HuH-7.5 (cell line): ENCODE data around the gene MCEMP1.
"Not testable (repeated sequence)": the region's sequence is repeated elsewhere in the genome, so short reads cannot be mapped to it uniquely, and the experiment has no call there.

Experiments used
- DNase-seq: peaks from one replicate; pipeline ENCODE4 v3.0.0; 2011; ENCODE audit warnings: low spot score

MCEMP1 gene

DNA sequence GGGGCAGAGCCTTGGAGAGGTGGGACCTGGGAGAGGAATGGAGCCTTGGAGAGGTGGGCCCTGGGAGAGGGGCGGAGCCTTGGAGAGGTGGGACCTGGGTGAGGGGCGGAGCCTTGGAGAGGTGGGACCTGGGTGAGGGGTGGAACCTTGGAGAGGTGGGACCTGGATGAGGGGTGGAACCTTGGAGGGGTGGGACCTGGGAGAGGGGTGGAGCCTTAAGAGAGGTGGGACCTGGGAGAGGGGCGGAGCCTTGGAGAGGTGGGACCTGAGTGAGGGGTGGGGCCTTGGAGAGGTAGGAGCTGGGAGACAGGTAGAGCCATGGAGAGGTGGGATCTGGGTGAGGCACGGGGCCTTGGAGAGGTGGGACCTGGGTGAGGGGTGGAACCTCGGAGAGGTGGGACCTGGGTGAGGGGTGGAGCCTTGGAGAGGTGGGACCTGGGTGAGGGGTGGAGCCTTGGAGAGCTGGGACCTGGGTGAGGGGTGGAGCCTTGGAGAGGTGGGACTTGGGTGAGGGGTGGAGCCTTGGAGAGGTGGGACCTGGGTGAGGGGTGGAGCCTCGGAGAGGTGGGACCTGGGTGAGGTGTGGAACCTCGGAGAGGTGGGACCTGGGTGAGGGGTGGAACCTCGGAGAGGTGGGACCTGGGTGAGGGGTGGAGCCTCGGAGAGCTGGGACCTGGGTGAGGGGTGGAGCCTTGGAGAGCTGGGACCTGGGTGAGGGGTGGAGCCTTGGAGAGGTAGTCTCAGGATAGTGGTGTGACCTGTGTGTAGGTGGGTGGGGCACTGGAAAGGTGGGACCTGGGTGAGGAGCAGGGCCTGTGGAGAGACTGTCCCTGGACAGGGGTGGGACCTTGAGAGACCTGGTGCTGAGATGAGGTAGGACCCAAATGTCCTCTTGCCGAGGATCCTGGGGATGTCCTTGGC lies 33.0 kb upstream of the MCEMP1 start:
- DNase-seq: not testable (repeated sequence)

DNA sequence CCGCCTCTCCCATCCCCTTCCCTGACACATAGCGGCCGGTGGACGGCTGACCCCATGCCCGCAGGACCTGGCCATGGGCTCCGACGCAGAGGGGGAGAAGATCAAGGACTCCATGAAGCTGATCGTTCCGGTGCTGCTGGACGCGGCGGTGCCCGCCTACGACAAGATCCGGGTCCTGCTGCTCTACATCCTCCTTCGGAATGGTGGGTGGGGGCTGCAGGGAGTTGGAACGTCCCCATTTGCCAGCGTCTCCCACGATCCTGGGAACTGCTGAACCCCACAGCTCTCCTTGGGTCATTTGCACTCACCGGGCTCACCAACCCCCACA lies 32.4 kb upstream of the MCEMP1 start:
- DNase-seq: no peak

DNA sequence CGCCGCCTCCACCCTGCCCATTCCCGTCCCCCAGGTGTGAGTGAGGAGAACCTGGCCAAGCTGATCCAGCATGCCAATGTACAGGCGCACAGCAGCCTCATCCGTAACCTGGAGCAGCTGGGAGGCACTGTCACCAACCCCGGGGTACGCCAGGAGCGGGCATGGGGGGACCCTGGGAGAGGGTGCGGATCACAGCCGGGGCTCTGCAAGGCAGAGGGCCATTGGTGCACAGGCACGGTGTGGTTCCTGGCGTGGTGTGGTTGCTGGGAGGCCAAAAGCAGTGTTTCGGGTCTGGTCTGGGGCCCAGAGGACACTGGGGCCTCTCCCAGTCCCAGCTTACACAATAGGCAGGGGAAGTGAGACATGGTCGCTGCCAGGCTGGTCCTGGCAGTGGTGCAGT lies 31.7 kb upstream of the MCEMP1 start:
- DNase-seq: no peak

DNA sequence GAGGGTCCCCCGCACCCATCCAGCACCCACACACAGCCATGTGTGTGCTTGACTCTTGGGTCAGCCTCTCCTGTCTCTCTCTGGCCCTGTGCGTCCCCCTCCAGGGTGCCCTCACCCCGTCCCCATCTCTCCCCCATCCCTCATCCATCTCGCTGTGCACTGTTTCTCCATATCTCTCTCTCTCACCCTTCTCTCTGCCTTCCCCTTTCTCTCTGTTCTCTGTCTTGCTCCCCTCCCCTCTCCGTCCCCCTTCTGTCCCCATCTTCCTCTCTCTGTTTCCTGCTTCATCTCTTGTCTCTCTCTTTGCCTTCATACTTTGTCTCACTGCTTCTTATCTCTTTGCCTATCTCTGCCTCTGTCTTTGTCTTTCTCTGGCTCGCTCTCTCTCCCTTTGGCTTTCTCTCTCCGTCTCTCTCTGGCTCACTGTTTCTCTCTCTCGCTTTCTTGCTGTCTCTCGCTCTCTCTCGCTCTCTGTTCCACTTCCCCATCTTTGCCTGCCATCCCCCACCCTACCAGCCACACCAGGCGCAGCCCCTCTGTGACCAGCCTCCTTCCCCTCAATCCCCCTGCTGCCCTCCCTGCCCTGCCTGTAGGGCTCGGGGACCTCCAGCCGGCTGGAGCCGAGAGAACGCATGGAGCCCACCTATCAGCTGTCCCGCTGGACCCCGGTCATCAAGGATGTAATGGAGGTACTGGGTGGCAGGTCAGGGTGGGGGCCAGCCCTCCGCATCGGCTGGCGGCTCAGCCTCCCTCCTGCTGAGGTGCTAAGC lies 31.0 kb upstream of the MCEMP1 start:
- no peak for DNase-seq

DNA sequence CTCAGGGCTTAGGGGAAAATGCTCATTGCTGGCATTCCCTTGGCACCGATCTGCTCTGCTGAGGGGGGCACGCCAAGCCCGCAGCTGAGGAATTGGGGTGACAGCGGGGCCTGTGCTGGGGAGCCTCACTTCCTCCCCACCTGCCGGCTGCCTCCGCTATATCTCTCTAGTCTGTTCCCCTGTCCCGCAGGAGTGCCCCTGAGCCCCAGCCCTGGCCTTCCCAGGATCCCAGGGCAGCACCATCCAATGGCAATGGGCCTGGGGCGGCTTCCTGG lies 30.5 kb upstream of the MCEMP1 start:
- DNase-seq: no peak

DNA sequence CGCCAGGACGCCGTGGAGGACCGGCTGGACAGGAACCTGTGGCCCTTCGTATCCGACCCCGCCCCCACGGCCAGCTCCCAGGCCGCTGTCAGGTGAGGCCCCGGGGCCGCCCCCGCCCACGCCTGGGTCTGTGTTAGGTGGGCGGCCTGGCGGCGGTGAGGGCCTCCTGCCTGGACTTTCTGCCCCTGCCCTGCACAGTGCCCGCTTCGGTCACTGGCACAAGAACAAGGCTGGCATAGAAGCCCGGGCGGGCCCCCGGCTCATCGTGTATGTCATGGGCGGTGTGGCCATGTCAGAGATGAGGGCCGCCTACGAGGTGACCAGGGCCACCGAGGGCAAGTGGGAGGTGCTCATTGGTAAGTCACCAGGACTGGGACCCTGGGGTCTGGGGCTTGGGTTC lies 29.7 kb upstream of the MCEMP1 start:
- DNase-seq: no peak

DNA sequence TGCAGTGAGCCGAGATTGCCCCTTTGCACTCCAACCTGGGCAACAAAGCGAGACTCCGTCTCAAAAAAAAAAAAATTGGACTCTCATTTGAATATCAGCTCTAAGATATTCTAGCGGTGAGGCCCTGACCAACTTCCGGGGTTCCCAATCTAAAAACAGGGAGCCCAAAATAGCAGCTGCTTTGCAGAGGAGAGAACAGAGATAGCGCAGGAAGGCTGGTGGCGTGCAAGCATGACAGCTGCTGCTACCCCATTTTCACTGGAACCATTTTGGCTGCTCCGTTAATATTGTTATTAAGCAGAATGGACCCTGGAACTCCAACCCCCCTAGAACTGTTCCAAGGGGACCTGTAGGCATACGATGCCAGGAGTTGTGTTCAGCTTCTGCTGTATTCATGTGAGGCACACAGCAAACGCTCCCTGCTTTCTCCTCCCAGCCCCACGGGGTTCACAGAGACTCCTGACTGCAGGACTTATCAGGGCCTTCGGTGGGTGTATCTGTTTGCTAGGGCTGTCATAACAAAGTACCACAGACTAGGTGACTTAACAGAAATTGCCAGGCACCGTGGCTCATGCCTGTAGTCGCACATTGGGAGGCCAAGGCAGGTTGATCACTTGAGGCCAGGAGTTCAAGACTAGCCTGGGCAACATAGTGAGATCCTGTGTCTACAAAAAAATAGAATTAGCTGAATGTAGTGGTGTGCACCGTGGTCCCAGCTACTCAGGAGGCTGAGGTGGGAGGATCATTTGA lies 28.4 kb upstream of the MCEMP1 start:
- no peak for DNase-seq

DNA sequence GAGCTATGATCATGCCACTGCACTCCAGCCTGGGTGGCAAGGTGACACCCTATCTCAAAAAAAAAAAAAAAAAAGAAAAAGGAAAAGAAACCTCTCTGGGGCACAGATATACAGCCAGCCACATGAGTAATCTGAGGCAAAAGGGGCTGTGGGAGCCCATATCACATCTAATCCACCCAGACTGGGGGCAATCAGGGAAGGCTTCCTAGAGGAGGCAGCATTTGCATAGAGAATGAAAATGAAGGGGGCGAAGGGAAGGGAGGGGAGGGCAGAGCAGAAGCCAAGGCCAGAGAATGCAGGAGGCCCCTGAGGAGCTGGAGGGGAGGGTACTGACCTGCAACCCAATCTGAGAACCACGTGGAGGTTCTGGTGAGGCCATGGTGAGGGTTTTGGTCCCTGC lies 26.7 kb upstream of the MCEMP1 start:
- DNase-seq: no peak

DNA sequence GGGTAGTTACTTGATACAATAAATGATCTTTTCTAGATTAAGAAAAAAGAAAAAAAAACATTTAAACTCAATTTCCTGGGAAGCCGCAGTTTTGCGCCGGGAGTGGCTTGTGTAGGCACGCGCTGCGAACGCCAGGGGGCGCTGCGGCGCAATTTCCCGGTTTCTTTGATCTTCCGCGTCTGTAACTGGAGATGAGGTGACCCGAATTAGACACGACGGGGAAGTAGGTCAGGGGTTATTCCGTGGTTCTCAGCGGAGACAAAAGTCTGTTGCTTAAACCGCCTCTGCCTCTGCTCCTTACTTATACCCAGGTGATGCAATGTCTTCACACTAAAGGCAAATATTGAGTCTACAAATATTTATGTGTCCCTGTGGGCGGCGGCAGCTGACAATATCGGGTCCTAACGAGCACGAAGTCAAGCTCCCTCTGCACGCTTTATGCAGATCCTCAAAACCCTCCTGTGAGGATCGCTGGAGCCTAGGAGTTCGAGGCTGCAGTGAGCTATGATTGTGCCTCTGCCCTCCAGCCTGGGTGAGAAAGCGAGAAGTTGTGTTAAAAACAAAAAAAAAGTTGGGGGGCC lies 24.7 kb upstream of the MCEMP1 start:
- peak; percentile 92 for DNase-seq

DNA sequence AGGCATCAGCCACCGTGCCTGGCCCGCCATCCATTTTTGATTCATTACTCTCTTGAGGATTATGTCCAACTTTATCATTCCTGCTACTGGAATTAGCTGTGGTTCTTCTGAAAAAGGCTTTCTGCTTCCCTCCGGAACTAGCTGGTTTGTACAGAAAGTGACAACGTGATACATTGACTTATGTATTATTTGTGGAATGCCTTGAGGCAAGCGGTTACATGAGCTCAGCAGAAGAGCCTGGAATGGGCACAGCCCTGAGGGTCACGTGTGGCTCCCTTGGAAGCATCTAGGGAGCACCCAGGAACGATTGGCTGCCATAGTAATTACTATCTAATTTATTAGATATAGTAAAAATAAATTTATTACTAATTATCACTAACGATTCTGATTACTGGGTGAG lies 22.5 kb upstream of the MCEMP1 start:
- DNase-seq: no peak

DNA sequence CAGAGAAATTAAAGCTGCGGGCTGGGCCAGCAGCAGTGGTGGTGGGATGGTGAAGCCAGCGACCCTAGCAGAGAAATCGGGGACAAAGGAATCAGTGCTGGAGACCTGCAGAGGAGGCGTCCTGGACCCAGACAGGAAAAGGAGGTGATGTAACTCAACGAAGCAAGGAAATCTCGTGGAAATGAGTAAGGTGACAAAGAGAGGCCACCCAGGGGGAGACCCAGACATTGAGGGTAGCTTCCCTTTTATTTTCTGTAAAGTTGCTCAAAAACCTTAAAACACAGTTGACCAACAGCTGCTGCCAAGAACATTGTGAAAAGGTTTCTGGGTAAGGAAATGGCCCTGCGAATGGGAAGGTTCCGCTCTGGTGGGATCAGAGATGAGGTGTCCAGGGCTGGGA lies 21.3 kb upstream of the MCEMP1 start:
- DNase-seq: no peak

DNA sequence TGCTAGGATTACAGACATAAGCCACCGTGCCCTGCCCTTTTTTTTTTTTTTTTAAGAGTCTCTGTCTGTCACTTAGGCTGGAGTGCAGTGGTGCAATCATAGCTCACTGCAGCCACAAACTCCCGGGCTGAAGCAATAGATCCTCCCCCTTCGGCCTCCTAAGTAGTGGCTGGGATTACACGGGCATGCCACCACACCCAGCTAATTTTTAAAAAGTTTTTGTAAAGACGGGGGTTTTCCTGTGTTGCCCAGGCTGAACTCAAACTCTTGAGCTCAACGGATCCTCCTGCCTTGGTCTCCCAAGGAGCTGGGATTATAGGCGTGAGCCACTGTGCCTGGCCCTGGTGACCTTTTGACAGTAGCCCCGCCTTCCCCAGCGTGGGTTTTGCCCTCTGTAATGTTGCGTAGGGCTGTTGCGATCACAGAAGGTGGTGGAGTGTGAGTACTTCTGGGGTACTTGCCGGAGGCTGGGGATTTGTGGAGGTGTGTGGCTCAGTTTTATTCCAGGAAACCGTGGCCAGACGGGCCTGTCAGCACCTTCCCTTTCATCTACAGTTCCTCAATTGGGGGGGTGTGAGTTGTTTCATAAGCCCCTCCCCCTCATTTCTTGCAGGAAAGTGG lies 19.6 kb upstream of the MCEMP1 start:
- no peak for DNase-seq

DNA sequence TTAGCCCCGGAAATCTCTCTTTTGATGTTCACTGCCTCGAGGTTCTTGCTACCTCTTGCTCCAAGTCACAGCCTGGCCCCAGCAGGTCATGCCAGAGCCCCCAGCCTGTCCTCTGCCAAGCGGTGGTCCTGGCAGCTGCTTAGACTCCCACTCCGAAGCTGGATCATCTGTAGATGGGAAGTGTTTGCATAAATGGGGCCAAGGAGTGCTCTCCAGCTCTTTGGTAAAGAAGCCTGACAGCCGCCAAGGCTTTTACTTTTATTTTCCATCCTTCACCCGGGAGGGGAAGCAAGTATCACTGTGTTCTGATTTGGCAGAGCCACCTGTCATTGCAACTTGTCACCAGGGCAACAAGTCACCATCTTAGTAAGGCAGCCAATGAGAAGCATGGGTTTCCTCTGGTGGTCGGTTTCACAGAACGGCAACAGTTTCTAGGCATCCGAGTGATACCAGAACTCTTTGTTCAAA lies 18.6 kb upstream of the MCEMP1 start:
- DNase-seq: no peak

DNA sequence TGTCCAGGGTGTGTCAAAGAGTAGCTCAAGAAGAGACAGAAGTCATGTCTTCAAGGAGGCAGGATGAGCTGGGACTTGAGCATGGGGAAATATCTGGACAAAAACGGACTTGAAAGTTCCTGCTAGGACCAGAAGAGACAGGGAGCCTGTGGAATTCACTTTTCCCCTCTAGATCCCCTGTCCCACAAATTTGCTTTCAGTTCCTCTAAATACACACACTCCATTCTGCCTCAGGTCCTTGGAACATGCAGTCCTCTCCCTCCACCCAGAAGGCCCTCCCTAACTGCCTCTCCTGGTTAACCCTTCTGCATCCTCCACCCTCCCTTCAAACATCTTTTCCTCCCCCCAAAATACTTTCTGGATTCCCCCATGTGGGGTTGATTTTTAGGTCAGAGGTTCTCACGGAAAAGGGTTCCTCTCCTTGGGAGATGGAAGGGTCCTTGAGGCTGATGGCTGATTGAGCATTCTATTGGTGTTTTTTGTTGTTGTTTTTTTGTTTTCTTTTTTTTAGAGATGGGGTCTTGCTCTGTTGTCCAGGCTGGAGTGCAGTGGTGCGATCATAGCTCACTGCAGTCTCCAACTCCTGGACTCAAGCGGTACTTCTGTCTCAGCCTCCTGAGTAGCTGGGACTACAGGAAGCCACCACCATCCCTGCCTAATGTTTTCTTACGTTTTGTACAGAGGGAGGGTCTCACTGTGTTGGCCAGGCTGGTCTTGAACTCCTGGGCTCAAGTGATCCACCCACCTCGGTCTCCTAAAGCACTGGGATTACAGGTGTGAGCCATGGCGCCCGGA lies 14.9 kb upstream of the MCEMP1 start:
- no peak for DNase-seq

DNA sequence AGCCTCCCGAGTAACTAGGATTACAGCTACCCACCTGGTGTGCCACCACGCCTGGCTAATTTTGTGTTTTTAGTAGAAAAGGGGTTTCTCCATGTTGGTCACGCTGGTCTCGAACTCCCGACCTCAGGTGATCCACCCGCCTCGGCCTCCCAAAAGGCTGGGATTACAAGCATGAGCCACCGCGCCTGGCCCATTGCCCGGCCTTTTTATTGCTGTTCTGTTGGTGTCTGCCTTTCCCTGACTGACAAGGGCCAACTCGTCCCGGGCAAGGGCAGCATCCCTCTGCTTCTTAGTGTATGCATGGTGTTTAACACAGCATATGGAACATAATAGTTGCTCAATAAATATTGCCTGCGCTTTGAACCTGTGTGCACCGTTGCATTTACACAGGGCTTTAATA lies 14.2 kb upstream of the MCEMP1 start:
- DNase-seq: no peak

DNA sequence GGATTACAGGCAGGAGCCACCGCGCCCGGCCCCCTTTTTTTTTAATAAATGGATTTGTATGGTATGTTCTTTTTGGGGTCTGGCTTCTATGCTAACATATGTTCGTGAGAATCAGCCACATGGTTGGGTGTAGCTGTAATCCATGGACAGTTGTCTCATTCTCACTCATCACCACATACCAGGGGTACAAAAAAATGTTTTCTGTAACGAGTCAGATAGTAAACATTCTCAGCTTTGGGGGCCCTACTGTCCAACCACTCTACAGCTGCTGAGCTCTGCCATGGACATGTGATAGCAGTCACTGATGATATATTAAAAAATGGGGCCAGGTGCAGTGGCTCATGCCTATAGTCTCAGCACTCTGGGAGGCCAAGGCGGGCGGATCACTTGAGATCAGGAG lies 13.2 kb upstream of the MCEMP1 start:
- DNase-seq: no peak

DNA sequence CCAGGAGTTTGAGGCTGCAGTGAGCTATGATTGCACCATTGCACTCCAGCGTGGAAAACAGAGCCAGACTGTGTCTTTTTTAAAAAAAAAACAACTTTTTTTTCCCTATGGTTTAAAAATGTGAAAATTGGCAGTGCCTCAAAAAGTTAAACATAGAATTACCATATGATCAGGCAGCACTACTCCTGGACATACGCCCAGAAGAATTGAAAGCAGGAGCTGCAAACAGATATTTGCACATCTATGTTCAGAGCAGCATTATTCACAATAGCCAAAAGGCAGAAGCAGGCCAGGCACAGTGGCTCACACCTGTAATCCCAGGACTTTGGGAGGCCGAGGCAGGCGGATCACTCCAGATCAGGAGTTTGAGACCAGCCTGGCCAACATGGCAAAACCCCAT lies 11.8 kb upstream of the MCEMP1 start:
- no peak for DNase-seq

DNA sequence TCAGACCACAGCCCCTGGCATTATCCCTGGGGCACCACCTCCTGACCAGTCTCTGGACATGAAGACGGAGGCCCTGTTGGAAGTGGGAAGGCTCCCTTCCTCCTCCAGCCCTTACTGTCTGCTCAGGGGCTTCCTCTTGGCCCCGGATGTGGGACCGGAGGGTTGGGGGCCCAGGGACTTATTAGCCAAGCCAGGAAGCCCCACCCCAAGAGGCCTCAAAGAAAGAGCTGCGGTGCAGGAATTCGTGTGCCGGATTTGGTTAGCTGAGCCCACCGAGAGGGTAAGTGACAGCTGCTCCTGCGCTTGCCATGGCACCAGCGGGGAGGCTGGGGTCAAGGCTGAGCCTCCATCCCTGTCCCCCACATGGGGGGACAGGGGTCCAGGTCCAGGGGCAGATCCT lies 8.0 kb upstream of the MCEMP1 start, which contains the start of gene RETN:
Gene RETN, plus strand, starts transcription at position 208 of the 400 bp plus-strand sequence. CDS start 278 bp downstream, outside the sequence.
- no peak for DNase-seq

DNA sequence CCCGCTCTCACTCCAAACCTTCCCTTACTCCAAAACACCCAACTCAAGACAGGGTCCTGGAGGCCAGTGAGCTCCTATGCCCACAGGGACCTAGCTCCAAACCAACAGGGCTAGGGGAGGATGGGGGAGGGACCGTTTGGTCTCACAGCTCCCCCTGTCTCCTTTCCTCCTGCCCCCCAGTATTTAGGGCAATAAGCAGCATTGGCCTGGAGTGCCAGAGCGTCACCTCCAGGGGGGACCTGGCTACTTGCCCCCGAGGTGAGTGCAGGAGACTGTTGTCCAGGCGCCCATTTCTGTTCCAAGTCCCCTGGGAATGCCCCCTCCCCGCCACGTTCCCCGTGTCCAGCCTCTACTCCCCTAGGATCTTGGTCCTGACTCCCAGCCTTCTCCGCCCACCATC lies 7.2 kb upstream of the MCEMP1 start:
- no peak for DNase-seq

DNA sequence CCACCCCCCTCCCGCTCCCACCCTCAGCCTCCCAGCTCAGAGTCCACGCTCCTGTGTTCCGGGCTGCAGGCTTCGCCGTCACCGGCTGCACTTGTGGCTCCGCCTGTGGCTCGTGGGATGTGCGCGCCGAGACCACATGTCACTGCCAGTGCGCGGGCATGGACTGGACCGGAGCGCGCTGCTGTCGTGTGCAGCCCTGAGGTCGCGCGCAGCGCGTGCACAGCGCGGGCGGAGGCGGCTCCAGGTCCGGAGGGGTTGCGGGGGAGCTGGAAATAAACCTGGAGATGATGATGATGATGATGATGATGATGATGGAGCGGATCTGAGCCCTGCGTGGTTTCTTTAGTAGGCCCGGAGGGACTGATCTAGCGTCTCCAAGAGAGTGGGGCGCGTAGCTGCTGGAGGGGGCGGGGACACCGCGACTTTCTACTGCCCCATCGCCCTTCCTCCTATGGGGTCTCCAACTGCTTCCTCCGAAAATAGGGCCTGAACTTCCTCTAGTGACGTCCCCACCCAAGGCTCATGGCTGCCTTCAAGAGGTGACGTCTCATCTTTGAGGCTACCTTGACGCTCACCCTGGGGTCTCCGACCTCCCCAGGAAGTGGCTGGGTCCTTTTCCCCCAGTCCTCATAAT lies 6.6 kb upstream of the MCEMP1 start:
- DNase-seq: no peak

DNA sequence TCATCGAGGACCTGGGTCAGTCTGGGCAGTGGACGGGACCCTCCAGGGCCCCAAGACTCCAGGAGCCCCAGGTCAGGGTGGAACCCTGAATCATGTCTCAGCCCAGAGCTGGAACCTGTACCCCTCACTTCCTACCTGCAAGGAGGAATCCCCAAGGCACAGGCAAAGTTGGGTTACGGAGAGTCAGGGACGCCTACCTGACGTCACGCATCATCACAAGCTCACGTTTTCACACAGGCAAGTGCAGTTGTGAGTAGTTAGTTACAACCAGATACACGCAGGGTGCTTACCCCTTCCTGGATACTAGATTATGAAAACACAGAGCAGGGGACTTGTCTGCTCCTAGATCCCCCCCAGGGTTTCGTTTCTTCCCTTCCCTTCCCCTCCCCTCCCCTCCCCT lies 6.1 kb upstream of the MCEMP1 start:
- DNase-seq: no peak
